Adrenal gland (tissue), 12 donors: ENCODE data around the gene WDR4. TPM values are rescaled to one million over a fixed set of nuclear protein-coding genes. Genes with fewer than 3 reads are reported as not detected.
"Not testable (repeated sequence)": the region's sequence is repeated elsewhere in the genome, so short reads cannot be mapped to it uniquely, and the experiment has no call there.

ENCODE experiments used
- DNase-seq, 7 donors: peaks; one replicate each; pipeline ENCODE4 v3.0.0-alpha.2; 2019 to 2020
- H3K27ac ChIP-seq, 5 donors: fragments of 200-600 bp; sonication (generic) in 4 of 5; 1 replicate in 3 of 5; 2 replicates in 2 of 5; pipeline versions ENCODE4 v1.5.1 to v1.8.0; 2016 to 2020; ENCODE audit warnings: mild to moderate bottlenecking in 1 of 5
- H3K27me3 ChIP-seq: fragments of 200-600 bp; 2 replicates; pipeline ENCODE4 v1.8.0; 2021
- H3K36me3 ChIP-seq, 2 donors: fragments of 200-600 bp; replicated peaks in 1 of 2; 1 replicate in 1 of 2; 2 replicates in 1 of 2; pipeline versions ENCODE4 v1.5.1 to v1.8.0; 2018 to 2022
- H3K4me1 ChIP-seq, 2 donors: fragments of 200-600 bp; replicated peaks in 1 of 2; 1 replicate in 1 of 2; 2 replicates in 1 of 2; pipeline versions ENCODE4 v1.5.1 to v1.8.0; 2018 to 2021
- H3K4me3 ChIP-seq, 4 donors: fragments of 200-600 bp; sonication (generic) in 3 of 4; one replicate each; pipeline ENCODE4 v1.5.1; 2016 to 2018
- H3K9me3 ChIP-seq, 3 donors: fragments of 200-600 bp; sonication (generic) in 1 of 3; replicated peaks in 1 of 3; 1 replicate in 2 of 3; 2 replicates in 1 of 3; pipeline versions ENCODE4 v1.5.1 to v1.8.0; 2016 to 2021
- POLR2A ChIP-seq, 2 donors: fragments of 450-650 bp; IDR thresholded peaks; one replicate each; pipeline ENCODE4 v1.6.1; 2017; ENCODE audit warnings: antibody characterized with exemption in 2 of 2, mild to moderate bottlenecking in 2 of 2, moderate library complexity in 1 of 2
- WGBS, 4 donors: extraction: QIAGEN DNeasy Blood & Tissue Kit in 2 of 4; methylation state at CpG; one replicate each; pipeline versions ENCODE4 v1.1.5 to v1.1.7; 2013 to 2017; 5-methylcytosine and 5-hydroxymethylcytosine counted together
- intact Hi-C, 2 donors: fragments of 100-400 bp; cut with DNase I; formaldehyde crosslinking; loops; one replicate each; pipeline versions ENCODE4 v1.14.1 to v1.15.0; 2022 to 2023
- polyA plus RNA-seq, 3 donors: library from polyadenylated mRNA; stranded (reverse); fragments of 200-250 nt in 2 of 3; fragments of 350-450 nt in 1 of 3; fragmentation: Illumina TruSeq in 1 of 3; extraction: RNeasy Lipid Tissue Mini Kit (QIAGEN cat#74804) in 1 of 3; gene quantifications; one replicate each; pipeline ENCODE4 v1.2.3, GENCODE V29; 2013 to 2014
- total RNA-seq, 9 donors: library from RNA; depleted of rRNA in 4 of 9; stranded (reverse); fragments of >200 nt in 4 of 9; fragments of 120-200 nt in 1 of 9; fragmentation: NEBNext Ultra II Directional in 1 of 9; extraction: Animal tissue kit (Norgen Biotek cat#: 25700) in 1 of 9; gene quantifications; one replicate each; pipeline versions ENCODE4 v1.1.0 to v1.2.4, GENCODE V29; 2013 to 2023
- TF ChIP-seq, protein P1 (sequence below), 6 experiments: fragments of 450-650 bp in 4 of 6; fragments of 200-600 bp in 2 of 6; sonication (generic) in 1 of 6; IDR thresholded peaks; 1 replicate in 5 of 6; 2 replicates in 1 of 6; pipeline versions ENCODE4 v1.5.1 to v1.8.0; 2016 to 2021; ENCODE audit warnings: antibody characterized with exemption in 6 of 6, mild to moderate bottlenecking in 2 of 6, moderate library complexity in 1 of 6
- donor health status: healthy with polysubstance abuse.
- donor health status: Bipolar disorder and iron deficiency.
- donor health status: DM: yes; HTN: yes; CAD: no.
- donor health status: DM: no; HTN: no; CAD: no.
- donor health status: DM: no; HTN: no; CAD: no.
- donor health status: DM: yes; HTN: yes; CAD: no.

The WDR4 gene
- total and polyA plus RNA-seq, 12 donors: 3.6 to 19.3 (median 5.8) TPM

- intact Hi-C loops: no loop called here
- Histone ChIP-seq H3K4me3 (no peak overlapping the region), H3K27ac (no peak overlapping the region), H3K4me1 (no peaks in the 10 kb centered on the region), H3K27me3 (peaks cover 2% of the 10 kb centered on the region), H3K36me3 (no peaks in the 10 kb centered on the region), H3K9me3 (no peaks in the 10 kb centered on the region)
- peak in 1 of 7 donors; percentile 8 for DNase-seq
- TF ChIP-seq POLR2A (IDR thresholded peaks at IDR 0.05): no peak
- TF ChIP-seq, protein P1, sequence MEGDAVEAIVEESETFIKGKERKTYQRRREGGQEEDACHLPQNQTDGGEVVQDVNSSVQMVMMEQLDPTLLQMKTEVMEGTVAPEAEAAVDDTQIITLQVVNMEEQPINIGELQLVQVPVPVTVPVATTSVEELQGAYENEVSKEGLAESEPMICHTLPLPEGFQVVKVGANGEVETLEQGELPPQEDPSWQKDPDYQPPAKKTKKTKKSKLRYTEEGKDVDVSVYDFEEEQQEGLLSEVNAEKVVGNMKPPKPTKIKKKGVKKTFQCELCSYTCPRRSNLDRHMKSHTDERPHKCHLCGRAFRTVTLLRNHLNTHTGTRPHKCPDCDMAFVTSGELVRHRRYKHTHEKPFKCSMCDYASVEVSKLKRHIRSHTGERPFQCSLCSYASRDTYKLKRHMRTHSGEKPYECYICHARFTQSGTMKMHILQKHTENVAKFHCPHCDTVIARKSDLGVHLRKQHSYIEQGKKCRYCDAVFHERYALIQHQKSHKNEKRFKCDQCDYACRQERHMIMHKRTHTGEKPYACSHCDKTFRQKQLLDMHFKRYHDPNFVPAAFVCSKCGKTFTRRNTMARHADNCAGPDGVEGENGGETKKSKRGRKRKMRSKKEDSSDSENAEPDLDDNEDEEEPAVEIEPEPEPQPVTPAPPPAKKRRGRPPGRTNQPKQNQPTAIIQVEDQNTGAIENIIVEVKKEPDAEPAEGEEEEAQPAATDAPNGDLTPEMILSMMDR (IDR thresholded peaks at IDR 0.05): no peak
- 76 to 91% (median 82%) methylated on average over 8 of the region's 8 CpGs for WGBS, 4 donors
Measured at GRCh38 chr21:42820616-42821465, 58.5 kb downstream of the WDR4 start.

DNA sequence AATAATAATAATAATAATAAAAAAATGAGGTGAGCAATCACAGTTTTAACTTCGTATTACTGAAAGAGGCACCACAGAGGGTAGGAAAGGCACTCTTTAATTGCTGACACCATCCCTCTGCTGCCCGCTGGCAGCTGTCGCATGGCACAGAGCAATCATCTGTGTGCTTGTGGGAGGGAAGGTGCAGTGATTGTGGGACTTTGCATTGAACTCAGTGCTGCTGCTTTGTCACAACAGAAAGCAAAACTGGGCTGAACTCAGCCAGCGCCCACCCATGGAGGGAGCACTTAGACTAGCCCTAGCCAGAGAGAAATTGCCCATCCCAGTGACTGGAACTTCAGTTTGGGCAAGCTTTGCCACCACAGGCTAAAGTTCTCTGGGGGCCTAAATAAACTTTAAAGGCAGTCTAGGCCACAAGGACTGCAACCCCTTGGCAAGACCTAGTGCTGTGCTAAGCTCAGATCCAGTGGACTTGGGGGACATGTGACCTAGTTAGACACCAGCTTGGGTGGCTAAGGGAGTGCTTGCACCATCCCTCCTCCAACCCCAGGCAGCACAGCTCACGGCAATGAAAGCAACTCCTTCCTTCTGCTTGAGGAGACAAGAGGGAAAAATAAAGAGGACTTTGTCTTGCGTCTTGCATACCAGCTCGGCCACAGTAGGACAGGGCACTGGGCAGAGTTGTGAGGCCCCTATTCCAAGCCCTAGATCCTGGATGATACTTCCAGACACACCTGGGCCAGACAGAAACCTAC lies 59.3 kb downstream of the WDR4 start:
- TF ChIP-seq POLR2A (IDR thresholded peaks at IDR 0.05): no peak
- TF ChIP-seq, protein P1 (IDR thresholded peaks at IDR 0.05): no peak
- Histone ChIP-seq H3K27me3 (no peaks in the 10 kb centered on the region), H3K36me3 (no peaks in the 10 kb centered on the region), H3K4me3 (no peak overlapping the region), H3K27ac (no peak overlapping the region), H3K4me1 (no peaks in the 10 kb centered on the region), H3K9me3 (no peaks in the 10 kb centered on the region)
- WGBS, 4 donors: 84 to 92% (median 89%) methylated on average over 7 of the region's 7 CpGs
- intact Hi-C loops: loop anchor here (2.0 to 5.0 kb wide), 3 partner anchors 168 to 228 kb away; partner anchors contain the start of gene PDE9A (in 1 of the 2)
- peak in 1 of 7 donors; percentile 5 for DNase-seq

DNA sequence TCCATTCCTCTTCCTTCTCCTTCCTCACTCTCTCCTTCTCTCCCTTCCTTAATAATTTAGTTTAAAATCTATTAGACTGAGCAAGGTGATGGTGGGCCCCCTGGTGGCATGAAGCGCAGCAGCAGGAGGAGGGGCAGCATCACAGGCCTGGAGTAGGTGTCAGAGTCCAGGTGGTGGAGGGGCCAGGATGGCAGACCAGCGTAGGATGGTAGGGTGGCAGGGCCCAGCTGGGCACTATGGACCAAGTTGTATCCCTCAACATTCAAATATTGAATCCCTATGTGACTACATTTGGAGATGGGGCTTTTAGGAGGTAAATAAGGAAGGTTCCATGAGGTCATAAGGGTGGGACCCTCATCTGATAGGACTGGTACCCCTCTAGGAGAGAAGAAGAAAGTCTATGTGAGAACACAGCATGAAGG lies 61.0 kb downstream of the WDR4 start:
- Histone ChIP-seq H3K36me3 (no peaks in the 10 kb centered on the region), H3K27ac (no peak overlapping the region), H3K4me1 (no peaks in the 10 kb centered on the region), H3K9me3 (no peaks in the 10 kb centered on the region), H3K27me3 (no peaks in the 10 kb centered on the region), H3K4me3 (no peak overlapping the region)
- WGBS, 4 donors: 16 to 37% (median 26%) methylated on average over 2 of the region's 2 CpGs
- TF ChIP-seq, protein P1 (IDR thresholded peaks at IDR 0.05): peak; percentile 71 to 93 (median 90)
- TF ChIP-seq POLR2A (IDR thresholded peaks at IDR 0.05): no peak
- DNase-seq: peak; percentile 59 to 89 (median 72)
- intact Hi-C loops: loop anchor here (2.0 to 5.0 kb wide), 3 partner anchors 166 to 226 kb away; partner anchors contain the start of gene PDE9A (in 1 of the 2)

DNA sequence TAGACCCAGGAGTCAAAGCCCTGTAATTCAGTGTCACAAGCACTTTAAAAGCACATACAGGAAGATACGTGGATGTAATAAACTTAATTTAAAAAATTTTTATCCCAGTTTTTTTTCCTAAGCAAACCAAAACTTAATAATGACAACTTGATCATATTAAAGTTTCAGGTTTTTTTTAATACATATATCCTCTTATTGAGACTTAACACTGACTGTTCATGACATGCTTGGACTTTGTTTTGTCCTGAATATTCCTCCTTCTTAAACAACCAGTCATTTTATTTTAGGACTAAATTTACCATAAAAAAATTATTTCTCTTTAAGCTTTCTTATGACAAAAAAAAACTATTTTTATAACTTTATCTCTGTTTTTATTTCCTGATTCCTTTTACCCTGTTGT lies 64.1 kb downstream of the WDR4 start:
- Histone ChIP-seq H3K27me3 (no peaks in the 10 kb centered on the region), H3K9me3 (no peaks in the 10 kb centered on the region), H3K27ac (no peak overlapping the region), H3K4me3 (no peak overlapping the region), H3K36me3 (no peaks in the 10 kb centered on the region), H3K4me1 (no peaks in the 10 kb centered on the region)
- DNase-seq: no peak
- intact Hi-C loops: loop anchor here (5.0 kb wide), 2 partner anchors 163 to 223 kb away; partner anchors contain the start of gene PDE9A (in 1 of the 2)
- TF ChIP-seq, protein P1 (IDR thresholded peaks at IDR 0.05): no peak
- TF ChIP-seq POLR2A (IDR thresholded peaks at IDR 0.05): no peak
- WGBS, 4 donors: 77 to 94% (median 85%) methylated on average over 1 of the region's 1 CpG

GRCh38 chr21:42812528-42813241 lies 66.7 kb downstream of the WDR4 start:
- H3K27me3 ChIP-seq, H3K9me3 ChIP-seq, H3K36me3 ChIP-seq, intact Hi-C loops, H3K4me1 ChIP-seq, DNase-seq, H3K4me3 ChIP-seq, H3K27ac ChIP-seq: not testable (repeated sequence)
- WGBS, 4 donors: 59 to 69% (median 65%) methylated on average over 5 of the region's 5 CpGs
